ENCODE results near the gene CNTN4.

Gene CNTN4

DNA sequence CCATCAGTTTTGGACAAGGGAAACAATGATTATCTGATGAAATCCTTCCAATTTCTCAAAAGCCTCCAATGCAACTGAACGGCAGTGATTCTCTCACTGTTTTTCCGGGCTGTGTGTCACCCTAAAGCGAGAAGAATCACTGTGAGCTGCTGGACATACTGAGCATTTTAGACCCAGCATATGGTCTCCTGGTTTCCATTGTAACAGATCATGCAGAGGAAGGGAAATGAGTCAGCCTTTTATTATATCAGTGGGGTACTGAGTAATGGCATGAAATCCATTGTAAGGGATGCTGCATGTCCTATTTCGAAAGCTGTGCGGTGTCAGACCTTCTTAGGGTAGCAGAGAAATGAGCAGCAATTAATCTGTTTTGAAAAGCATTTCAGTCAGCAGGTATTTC lies 724.4 kb downstream of the CNTN4 start:
- DNase-seq, result no peak

DNA sequence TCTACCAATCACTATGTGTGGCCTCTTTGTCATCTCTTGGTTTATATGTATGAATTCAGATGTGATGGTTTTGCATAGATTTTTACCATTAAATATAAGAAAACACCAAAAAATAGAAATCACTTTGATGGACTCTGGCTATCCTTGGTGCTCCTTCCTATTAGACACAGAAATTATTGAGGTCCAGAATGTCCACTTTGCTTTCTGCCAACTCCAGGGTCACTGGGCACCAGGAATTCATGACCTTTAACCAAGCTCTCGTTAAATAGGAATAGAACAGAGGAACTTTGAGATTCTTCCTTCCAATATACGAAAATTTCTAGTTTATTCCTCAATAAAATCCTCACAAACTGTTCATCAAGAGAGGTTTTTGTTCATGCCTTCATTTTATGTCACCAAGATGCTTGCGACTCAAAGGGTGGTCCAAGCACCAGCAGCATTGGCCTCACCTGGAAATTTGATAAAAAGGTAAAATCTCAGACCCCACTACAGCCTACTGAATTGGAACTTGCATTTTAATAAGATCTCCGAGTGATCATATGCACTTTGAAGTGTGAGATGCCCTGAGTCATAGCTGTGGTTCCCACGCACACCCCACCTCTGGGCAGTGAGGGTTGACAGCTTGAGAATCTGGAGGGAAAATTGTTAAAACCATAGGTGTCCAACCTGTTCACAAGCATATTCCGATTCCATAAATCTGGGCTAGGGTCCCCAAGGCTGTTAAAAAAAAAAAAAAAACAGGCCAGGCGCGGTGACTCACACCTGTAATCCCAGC lies 725.0 kb downstream of the CNTN4 start:
- no peak for DNase-seq

DNA sequence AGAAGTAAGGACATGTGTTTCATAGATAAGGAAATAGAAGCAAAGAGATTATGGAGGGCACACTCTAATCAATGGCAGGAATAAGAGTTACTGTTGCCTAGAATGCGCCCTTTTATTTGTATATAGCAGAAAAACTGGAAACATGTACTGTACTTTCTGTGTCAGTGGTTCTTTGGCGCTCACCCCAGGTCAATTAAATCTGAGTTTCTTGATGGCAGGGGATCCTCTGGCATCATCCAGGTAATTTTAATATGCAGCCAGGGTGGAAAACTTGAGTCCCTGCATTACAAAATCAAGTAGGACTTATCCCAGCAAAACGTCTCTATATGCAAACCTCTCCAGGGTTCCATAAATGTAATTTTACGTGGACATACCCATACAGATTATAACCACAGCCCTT lies 727.4 kb downstream of the CNTN4 start:
- no peak for DNase-seq

DNA sequence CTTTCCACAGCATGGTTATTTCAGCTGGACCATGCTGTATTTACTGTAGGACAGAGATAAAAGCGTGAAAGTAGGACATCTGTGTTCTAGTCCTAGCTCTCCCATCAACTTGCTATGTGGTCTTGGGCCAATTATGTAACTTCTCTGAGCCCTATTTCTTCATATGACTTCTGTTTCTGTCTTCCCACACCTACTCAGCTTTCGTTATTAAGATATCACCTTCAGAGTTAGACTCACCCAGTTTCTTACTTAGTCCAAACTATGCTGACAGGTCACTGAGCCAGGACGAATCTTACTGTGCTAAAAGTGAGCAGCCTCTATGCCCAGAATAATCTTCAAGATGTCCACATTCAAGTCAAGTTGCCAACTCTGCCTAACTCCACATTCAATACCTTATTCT lies 727.8 kb downstream of the CNTN4 start:
- DNase-seq, result no peak

DNA sequence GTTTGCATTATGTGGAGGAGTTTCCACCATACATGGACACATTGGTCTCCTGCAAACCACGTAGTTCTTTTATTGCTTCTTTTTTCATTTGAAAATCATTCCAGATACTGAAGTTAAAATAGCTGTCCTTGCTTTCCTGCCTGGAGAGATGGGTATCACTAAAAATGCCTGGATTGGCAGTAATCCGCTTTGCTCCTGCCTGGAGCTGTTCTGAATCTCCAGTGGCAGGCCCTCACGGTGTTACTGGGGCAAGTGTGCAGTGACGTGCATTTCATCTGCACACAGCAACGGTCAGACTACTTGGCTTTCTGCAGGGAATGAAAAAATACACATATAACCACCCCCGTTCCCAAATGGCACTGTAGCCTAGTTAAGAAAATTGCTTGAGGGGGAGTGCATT lies 738.6 kb downstream of the CNTN4 start:
- DNase-seq, result no peak

DNA sequence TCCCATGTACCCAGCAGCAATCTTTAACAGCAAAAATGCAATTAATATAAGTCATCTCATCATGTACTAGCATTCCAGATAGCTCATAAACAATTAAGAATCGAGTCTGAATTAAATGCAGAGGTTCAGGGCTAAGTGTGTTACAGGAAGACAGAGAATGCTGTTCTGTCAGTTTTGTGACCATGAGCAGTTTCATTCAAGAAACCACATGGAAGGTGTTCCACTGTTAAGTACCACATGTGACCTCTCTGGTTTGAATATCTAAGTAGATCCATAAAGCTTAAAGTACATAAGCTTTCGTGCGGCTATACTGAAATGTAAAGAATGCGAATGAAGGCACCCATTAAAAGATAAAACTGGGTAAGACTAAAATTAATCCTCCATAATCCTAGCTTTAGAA lies 739.2 kb downstream of the CNTN4 start:
- no peak for DNase-seq

DNA sequence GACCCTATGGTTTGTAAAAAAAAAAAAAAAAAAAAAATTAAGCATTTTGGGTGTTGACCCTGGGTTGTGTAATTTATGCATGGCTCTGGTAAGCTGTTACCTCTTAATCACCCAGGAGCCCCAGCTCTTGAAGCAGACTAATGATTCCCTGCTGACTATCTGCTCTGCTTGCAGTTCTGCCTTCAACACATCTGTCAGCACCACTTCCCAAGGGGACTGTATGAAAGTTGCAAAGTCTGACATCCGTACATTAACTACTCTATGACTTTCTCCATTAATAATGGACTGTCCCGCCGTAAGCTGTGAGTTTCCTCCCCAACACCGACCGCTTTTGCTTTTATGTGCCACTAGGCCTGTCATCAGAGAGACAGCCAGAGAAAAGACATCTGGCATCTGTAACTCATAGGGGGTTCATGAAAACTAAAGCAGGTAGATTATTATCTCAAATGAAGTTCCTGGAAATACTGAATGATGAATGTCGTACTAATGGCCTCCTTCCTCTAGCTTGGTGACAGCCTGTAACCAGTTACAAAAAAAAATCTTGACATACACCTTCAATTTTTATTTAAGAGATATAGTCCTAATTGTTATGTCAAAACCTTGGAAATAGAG lies 740.0 kb downstream of the CNTN4 start:
- DNase-seq, result no peak

DNA sequence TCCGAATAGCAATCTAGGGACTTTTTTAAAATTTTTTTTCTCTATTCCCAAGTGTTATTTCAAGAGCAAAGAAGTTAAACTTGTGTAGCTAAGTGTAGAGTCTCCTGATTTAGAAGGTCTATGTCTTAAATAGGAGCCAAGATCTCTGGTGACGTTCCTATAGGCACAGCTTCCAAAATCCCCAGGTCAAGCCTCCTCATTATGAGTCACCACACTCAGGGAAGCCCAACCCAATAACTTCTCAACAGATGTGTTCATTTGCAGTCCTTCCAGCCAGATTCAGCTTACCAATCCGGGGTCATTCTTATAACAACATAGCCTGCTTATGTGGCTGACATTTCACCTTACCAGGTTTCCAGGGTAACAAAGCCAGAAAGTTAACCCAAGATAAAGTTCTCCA lies 741.2 kb downstream of the CNTN4 start:
- DNase-seq, result no peak

DNA sequence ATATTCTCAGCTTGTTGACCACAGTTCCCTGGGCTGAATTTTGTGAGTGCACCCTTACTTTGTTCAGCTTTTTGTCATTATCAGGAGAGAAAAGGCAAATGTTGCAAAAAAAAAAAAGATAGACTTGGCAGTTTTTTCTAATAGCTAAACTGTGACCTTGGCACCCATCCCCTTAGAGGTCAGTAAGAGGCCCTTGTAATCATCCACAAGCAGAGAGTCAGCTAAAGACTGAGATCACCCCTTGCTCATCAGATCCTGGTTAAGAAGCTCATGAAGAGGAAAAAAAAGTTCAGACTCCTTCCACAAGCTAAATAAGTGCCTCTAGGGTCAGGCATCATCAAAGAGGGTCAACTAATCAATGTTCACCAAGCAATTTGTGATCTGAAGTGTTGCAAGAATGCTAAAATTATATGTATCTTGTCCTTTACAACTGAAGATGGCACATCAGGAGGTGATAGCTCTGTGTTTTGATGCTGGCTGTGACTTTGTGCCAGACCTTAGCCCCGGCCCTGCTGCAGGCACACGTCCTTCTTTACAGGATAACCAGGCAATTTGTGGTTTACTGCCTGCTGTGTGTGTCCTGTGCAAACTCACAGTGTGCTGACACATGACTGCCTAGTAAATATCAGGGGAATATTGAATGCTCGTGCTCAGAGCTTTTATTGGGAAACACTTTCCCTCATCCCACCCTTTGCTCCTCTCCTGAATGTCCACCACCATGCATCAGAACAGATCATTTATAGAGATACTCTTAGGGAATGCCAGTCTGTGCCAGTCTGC lies 748.6 kb downstream of the CNTN4 start:
- DNase-seq, result no peak

DNA sequence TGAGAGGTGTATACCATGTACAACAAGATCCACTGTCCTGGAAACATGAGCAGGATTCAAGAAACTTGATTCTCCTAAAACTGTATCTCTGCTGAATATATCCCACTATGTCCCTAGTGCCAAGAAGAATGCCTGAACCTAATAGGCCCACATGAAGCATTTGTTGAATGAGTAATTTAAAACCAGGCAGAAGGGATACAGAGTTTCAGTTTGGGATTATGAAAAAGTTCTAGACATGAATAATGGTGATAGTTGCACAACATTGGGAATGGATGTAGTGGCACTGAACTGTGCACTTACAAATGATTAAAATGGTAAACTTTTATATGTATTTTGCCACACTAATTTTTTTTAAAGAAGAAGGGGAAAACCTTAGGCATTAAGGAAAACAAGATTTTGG lies 750.4 kb downstream of the CNTN4 start:
- no peak for DNase-seq

DNA sequence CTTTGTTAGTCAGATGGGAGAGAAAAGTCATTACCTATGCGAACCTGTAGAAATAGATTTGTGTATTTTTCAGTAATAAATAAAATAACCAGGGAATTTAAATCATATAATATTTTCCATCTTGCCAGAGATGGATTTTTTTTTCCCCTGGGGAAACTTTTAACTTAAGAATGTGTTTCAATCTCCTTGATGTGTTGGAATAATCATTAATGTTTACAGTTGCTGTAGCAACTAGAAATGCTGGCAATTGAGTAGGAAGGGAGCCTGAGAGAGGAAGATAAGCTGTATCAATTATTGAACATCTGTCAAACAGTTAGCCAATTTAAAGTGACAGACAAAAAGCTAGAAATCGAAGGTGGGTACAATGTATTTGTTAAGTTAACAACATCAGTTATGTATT lies 752.0 kb downstream of the CNTN4 start:
- DNase-seq, result no peak

DNA sequence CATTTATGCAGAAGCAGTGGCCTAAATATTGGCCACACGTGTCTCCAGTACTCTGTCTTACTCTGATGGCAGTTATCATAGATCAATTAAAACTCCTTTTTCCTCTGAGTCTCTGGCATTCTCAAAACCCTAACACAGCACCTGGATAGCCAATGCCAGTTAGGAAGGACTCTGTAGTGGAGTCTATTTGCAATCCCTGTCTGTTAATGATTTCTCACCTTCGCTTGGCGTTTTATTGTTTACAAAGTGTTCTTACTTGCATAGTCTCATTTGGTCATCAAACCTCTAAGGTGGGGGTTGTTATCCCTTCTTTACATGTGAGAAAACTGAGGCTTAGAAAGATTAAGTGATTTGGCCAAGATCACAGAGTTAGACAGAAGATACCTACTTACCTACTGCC lies 752.7 kb downstream of the CNTN4 start:
- DNase-seq, result no peak

DNA sequence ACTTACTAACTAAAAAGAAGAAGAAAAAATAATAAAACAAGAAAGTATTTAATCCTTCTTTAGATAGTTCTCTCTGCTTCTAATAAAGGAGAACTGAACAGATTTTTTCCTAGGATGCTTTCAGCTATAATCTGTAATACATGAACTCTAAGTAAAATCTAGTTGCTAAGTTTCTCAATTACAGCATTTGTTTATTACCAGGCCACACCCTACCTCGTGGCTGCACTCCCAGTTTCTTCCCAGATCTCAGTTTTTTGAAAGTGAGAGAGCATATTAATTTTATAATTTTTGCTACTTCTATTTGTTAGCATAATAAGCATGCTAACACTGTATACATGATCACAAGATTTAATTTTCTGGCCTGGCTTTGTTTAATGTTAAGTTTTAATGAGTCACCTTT lies 753.2 kb downstream of the CNTN4 start:
- DNase-seq, result no peak

DNA sequence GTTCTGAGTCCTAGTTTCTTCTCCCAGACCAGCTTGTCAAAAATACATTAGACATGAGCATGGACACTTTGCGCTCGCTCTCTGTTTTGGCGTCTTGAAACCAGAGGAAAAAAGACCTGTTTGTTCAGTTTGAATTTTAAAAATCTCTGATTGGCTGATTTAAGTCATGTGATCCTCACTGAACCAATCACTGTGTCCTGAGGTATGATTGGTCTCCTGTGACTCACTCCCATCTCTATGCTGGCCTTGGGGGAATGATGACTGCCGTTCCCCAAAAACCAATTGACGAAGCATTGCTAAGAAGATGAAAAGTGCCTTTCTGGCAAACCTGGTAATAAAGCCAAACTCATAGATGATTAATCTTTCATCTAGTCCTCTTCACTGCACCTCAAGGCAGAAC lies 755.0 kb downstream of the CNTN4 start:
- no peak for DNase-seq

DNA sequence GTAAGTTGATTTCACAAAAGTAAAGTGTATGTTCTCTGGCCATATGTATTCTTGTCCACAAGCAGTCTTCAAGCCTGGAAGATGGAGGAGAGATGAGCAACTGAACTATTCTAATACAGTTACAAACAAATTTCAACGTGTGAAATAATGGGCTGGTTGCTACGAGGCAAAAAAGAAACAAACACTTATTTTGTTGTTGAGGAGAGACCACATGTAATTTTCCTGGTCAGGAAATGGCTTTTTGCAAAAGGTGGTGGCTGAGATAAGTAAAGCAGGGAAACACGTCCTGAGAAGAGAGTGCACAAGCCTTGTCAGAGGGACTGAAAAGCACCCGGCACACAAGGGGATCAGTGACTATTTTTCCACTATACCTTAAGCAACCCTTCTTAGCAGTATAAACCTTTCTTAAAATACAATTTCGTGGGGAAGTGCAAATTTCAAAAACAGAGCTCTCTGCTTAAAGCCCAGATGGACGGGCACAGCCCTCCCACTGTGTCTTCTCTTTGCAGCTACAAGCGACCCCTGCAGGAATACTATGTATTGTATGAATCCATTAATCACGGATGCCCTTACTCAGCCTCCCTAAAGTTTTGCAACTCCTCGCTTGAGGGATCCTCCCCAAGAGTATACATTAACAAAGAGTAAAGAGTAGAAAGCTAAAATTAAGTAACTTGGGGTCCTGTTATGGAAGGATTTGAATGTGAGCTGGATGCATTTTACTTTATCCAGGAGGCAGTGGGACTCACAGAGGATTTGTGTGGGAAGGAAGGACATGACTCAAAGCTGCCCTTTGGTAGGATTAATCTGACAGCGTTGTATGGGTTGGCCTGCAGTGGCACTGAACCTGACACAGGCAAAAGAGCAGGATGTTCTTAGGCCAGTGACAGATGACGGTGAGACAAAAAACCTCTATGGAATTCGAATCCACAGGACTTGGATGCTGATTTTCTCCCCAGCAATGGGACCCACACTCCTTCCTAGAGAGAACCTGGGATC lies 757.8 kb downstream of the CNTN4 start:
- no peak for DNase-seq

DNA sequence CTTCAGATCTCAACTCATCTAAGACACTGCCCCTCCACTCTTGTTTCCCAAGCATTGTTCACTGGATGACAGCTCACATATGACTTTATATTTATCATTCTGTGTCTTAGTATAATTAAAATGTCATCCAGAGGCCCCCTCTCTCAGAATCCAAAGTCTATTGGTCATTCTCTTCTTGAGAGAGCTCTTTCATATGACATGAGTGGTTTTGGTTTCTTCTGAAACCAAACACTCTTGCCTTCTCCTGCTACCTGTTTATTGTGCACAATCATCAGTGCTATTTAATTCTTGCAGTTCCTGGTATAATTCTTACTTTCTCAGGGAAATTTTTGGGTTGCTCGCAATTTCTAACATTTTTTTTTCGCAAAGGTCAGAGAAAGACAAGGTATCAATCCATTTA lies 762.0 kb downstream of the CNTN4 start:
- no peak for DNase-seq

DNA sequence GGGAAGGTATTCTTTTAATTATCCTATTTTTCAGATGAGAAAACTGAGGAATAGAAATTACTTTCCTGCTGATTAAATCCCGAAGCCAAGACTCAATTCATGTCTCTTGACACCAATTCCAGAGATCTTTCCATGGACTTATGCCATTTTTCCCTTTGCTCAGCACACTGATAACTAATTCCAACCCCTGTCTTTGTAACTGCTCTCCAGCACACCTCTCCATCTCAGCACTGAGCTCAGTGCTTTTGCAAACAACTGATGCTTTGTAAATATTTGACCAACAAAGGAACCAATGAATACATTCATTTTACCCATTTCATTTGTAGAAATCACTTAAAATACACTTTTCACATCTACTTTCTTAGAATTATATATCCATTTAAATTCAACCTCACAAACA lies 762.5 kb downstream of the CNTN4 start:
- no peak for DNase-seq

DNA sequence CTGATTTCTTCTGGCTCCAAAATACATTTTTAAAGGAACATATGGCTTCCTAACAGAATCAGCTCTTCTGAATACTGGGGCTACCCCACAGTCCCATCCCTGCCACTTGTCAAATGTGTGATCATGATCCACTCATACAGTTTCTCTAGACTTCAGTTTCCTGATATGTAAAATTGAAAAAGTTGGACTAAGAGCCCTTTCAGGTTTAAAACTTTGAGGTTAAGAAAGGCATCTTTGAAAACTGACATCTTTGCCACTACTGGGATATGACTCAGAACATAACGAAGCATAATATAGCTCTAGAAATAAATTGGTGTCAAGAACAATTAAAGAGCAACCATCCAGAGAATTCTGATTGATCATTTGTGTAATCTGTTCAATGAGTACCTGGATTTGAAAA lies 763.3 kb downstream of the CNTN4 start:
- DNase-seq, result no peak

DNA sequence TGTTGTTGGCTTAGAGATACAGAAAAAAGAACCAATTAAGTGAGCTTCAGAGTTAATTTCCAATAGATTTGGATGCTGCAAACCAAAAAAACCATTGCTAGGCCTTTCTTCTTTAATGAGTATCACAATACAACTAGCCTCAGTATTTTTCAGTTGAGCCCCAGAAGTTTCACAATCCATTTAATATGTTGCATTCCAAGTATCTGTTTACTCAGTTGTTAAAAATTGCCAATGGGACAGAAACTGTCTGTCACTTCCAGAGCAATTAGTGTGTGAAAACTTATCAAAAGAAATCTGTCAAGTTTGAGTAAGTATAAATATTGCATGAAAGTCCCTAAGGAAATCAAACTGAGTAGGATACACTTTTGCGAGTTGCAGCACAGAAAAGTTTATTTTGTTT lies 763.7 kb downstream of the CNTN4 start:
- no peak for DNase-seq

DNA sequence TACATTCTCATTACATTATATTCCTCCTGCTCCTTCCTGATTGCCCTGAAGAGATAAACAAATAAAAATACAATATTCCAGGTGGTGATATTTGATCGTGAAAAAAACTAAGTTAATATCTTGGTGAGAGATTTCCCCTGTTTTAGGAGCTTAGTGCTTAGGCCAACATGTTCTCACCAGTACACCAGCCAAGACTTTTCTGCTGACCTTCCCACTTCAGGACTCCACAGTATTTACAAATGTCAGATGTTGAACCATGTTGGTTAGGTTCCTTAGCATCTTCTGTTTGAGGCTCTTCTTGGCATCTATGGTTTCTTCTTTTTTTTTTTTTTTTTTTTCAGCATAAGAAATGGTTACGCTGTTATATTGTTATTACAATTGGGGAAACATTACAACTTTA lies 764.5 kb downstream of the CNTN4 start:
- DNase-seq, result no peak

DNA sequence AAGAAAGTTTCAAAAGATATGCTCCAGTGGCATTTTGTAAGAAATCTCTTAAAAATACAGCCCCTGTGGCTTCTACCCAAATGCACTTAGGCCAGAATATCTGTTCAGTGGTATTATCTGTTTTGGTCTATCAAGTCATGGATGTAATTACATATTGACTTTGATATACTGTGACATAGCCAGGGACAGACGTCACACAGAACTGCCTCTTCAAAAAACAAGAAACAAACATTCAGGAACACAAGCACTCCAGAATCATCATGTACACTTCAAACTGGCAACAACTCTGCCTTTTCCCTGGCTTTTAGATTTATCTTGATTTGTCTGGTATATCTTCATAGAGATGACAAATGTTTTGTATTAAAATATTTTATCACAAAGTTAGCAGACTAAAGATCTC lies 771.2 kb downstream of the CNTN4 start:
- DNase-seq, result no peak

DNA sequence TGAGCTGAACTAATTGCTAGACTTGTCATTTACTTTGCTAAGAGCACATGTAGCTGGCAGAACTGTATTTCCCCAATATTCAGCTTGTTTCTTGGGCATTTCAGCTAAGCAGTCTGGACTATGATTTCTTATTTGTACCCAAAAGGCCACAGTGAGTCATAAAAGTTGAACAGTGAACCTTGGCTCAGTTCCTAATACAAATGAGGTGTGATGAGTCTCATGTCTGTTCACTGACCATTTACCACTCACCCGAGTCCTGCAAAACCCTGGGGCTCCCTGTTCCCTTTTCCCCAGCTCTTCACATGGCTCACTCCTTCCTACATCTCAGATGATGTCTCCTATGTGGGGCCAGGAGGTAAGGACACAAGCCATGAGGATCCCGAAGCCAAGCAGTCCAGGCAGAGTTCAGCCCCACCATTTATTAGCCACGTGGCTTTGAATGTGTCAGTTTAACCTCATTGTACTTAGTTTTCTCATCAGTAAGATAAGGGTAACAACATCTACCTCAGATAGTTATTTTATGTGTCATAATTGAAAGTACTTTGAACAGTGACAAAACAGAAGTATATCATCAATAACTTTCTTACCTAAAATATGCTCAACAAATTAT lies 772.2 kb downstream of the CNTN4 start:
- DNase-seq, result no peak
